NCI-H146 treated with DMSO at 0.1 percent for 48 hours (cell line): ENCODE results near the gene HS1BP3.

Experiments used
- DNase-seq: peaks from one replicate; lab custom pipeline; 2025; ENCODE audit not compliant: unreplicated experiment; lab: John Stamatoyannopoulos, UW

HS1BP3 gene

GRCh38 chr2:20632446-20632990 lies 18.4 kb downstream of the HS1BP3 start:
- no peak for DNase-seq

GRCh38 chr2:20631617-20632307 lies 19.1 kb downstream of the HS1BP3 start:
- DNase-seq = no peak

GRCh38 chr2:20630967-20631366 lies 19.9 kb downstream of the HS1BP3 start:
- DNase-seq = no peak

GRCh38 chr2:20629581-20630171 lies 21.2 kb downstream of the HS1BP3 start:
- DNase-seq = no peak

- DNase-seq = no peak
Observed at GRCh38 chr2:20629181-20629580, 21.7 kb downstream of the HS1BP3 start.

- no peak for DNase-seq
Observed at GRCh38 chr2:20627712-20628380, 23.1 kb downstream of the HS1BP3 start.

- no peak for DNase-seq
Observed at GRCh38 chr2:20626698-20627513, 24.0 kb downstream of the HS1BP3 start.

GRCh38 chr2:20626392-20626697 lies 24.6 kb downstream of the HS1BP3 start:
- DNase-seq = no peak

- peak; percentile 20 for DNase-seq
Observed at GRCh38 chr2:20625491-20626391, 25.2 kb downstream of the HS1BP3 start.

- DNase-seq = no peak
Observed at GRCh38 chr2:20624884-20625485, 25.9 kb downstream of the HS1BP3 start.

- no peak for DNase-seq
Observed at GRCh38 chr2:20624156-20624883, 26.6 kb downstream of the HS1BP3 start.

GRCh38 chr2:20623741-20624155 lies 27.1 kb downstream of the HS1BP3 start:
- no peak for DNase-seq

- no peak for DNase-seq
Observed at GRCh38 chr2:20623241-20623640, 27.7 kb downstream of the HS1BP3 start.

GRCh38 chr2:20622731-20623130 lies 28.2 kb downstream of the HS1BP3 start:
- DNase-seq = no peak

GRCh38 chr2:20622296-20622686 lies 28.6 kb downstream of the HS1BP3 start:
- DNase-seq = no peak

GRCh38 chr2:20621366-20622295 lies 29.3 kb downstream of the HS1BP3 start:
- no peak for DNase-seq

GRCh38 chr2:20620696-20621365 lies 30.1 kb downstream of the HS1BP3 start:
- DNase-seq = no peak

GRCh38 chr2:20620271-20620681 lies 30.6 kb downstream of the HS1BP3 start:
- no peak for DNase-seq
